Tibial nerve (tissue), 3 donors: ENCODE data around the gene MET.

Source experiments
- EP300 ChIP-seq, 2 donors: sonication (generic); formaldehyde crosslinking; IDR thresholded peaks; one replicate each; pipeline ENCODE4 v1.6.1; 2017; ENCODE audit warnings: antibody characterized with exemption in 2 of 2, mild to moderate bottlenecking in 1 of 2
- POLR2A ChIP-seq, 2 donors: fragments of 450-650 bp; IDR thresholded peaks; one replicate each; pipeline ENCODE4 v1.6.1; 2017; ENCODE audit warnings: antibody characterized with exemption in 2 of 2, mild to moderate bottlenecking in 2 of 2, moderate library complexity in 2 of 2

DNA sequence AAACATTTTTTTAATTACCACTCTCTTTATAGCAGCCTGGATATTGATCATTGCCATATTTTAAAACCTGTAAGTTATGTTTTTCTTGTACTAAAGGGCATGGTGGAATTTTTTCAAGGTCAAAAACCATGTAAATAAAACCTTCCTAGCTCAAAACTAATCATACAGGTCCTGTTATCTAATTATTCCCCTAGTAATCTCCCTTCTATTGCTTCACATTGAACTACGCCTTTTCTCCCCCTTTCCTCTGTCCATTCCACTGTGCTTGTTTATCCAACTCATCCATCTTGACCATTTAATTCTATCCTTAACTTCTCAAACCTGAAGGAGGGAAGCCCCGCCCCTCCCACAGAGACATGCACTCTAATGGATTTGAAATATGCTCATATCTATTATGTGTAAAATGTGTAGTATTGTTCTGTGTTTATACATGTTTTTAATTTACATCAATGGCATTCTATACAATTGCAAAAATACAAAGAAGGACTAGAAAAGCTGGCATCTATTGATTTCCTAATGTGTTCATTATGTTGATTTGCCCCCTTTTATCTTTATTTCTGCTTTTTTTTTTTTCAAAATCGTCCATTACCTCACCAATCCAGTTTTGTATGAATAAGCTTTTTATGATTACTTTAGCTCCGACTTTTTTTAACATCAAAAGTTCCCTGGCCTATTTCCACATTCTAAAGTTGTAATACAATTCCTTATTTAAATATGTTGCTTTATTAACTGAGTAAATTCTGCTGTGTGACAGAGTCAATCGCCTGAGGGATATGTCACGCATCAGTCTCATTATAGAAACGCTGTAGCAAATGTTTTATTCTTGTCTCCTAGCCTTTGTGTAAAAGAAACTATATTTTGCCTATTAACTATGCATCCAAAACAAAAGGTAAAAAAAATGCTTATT is 61.0 kb downstream of the MET start:
- TF ChIP-seq POLR2A (IDR thresholded peaks at IDR 0.05): no peak
- no peak for TF ChIP-seq EP300 (IDR thresholded peaks at IDR 0.05)
